T-cell (primary cell): ENCODE data around the gene FRMD5. TPM values are rescaled to one million over a fixed set of nuclear protein-coding genes. Genes with fewer than 3 reads are reported as not detected.

ENCODE experiments used
- ATAC-seq, 4 experiments: fragments of 200-7000 bp in 3 of 4; fragments of 150-1000 bp in 1 of 4; cut with Tn5 transposase; replicated peaks in 1 of 4; 1 replicate in 3 of 4; 2 replicates in 1 of 4; pipeline ENCODE4 v1.10.0; 2021; ENCODE audit warnings: moderate library complexity in 3 of 4, mild to moderate bottlenecking in 2 of 4, moderate number of reproducible peaks in 1 of 4
- CTCF ChIA-PET, 2 donors: fragments of 300-600 bp; sonication (Branson Sonifier 250); formaldehyde crosslinking; loops; one replicate each; lab custom pipeline; 2022; ENCODE audit warnings: antibody characterized with exemption in 2 of 2; lab: Charles Lee
- POLR2A ChIA-PET, 2 donors: fragments of 300-600 bp; sonication (Branson Sonifier 250); formaldehyde crosslinking; loops; one replicate each; lab custom pipeline; 2022; ENCODE audit warnings: antibody characterized with exemption in 2 of 2; lab: Charles Lee
- DNase-seq, 35 experiments: peaks; one replicate each; pipeline versions ENCODE4 v3.0.0 to v3.0.0-alpha.2; 2013 to 2023
- H3K27ac ChIP-seq: one replicate; pipeline ENCODE4 v1.5.1; 2013; ENCODE audit warnings: low read length
- H3K27me3 ChIP-seq, 2 experiments: replicated peaks in 1 of 2; 1 replicate in 1 of 2; 2 replicates in 1 of 2; pipeline versions ENCODE4 v1.6.1 to v1.7.0; 2013; ENCODE audit warnings: low read length in 1 of 2, mixed read lengths in 1 of 2; ENCODE audit not compliant: control insufficient read depth in 2 of 2, insufficient read depth in 2 of 2; ENCODE audit errors: extremely low read depth in 1 of 2
- H3K36me3 ChIP-seq, 2 donors: 1 replicate in 1 of 2; 2 replicates in 1 of 2; pipeline versions ENCODE4 v1.6.1 to v1.7.0; 2013; ENCODE audit warnings: low read length in 1 of 2; ENCODE audit not compliant: control insufficient read depth in 2 of 2, insufficient read depth in 1 of 2; ENCODE audit errors: extremely low read depth in 1 of 2
- H3K4me1 ChIP-seq, 2 experiments: 1 replicate in 1 of 2; 2 replicates in 1 of 2; pipeline versions ENCODE4 v1.6.1 to v1.7.0; 2013; ENCODE audit warnings: low read length in 2 of 2, mixed read lengths in 1 of 2; ENCODE audit not compliant: insufficient read depth in 2 of 2, control insufficient read depth in 1 of 2; ENCODE audit errors: extremely low read depth in 1 of 2
- H3K4me3 ChIP-seq, 2 donors: 1 replicate in 1 of 2; 2 replicates in 1 of 2; pipeline versions ENCODE4 v1.5.1 to v1.7.0; 2013; ENCODE audit warnings: mild to moderate bottlenecking in 2 of 2, low read length in 1 of 2, moderate library complexity in 1 of 2; ENCODE audit not compliant: control insufficient read depth in 1 of 2; ENCODE audit errors: extremely low read depth in 1 of 2
- H3K9me3 ChIP-seq: 2 replicates; pipeline ENCODE4 v1.7.0; 2013
- H3K27ac Mint-ChIP-seq, 2 donors: one replicate each; pipeline ENCODE4 v1.8.0; 2020 to 2021; ENCODE audit warnings: mild to moderate bottlenecking in 2 of 2, mixed read lengths in 2 of 2
- H3K27me3 Mint-ChIP-seq, 2 donors: one replicate each; pipeline ENCODE4 v1.8.0; 2021 to 2022; ENCODE audit warnings: mixed read lengths in 2 of 2
- H3K36me3 Mint-ChIP-seq: one replicate; pipeline ENCODE4 v1.8.0; 2021; ENCODE audit warnings: mixed read lengths
- H3K4me1 Mint-ChIP-seq, 3 donors: one replicate each; pipeline ENCODE4 v1.8.0; 2020 to 2022; ENCODE audit warnings: mixed read lengths in 3 of 3, mild to moderate bottlenecking in 1 of 3
- H3K4me3 Mint-ChIP-seq, 3 donors: one replicate each; pipeline ENCODE4 v1.8.0; 2020 to 2022; ENCODE audit warnings: mild to moderate bottlenecking in 3 of 3, mixed read lengths in 3 of 3, moderate library complexity in 3 of 3
- H3K9me3 Mint-ChIP-seq, 3 donors: one replicate each; pipeline ENCODE4 v1.8.0; 2020 to 2022; ENCODE audit warnings: mixed read lengths in 3 of 3
- WGBS: methylation state at CpG from one replicate; pipeline ENCODE4 v1.1.5; 2013; ENCODE audit warnings: missing lambda C conversion rate; ENCODE audit not compliant: insufficient coverage; 5-methylcytosine and 5-hydroxymethylcytosine counted together
- total RNA-seq, 35 experiments: library from RNA in 6 of 35; stranded (reverse) in 6 of 35; fragments of 120-200 nt in 1 of 35; gene quantifications; one replicate each; pipeline versions ENCODE4 v1.2.1 to v1.2.4 and lab custom pipeline; 2013 to 2026

Gene FRMD5
- total RNA-seq, 5 donors from 2014 or later (not counting 1 experiment from before 2014, with no cell fraction given), result 0.09 to 0.26 (median 0.23) TPM; not detected in 2

GRCh38 chr15:43958861-43959330 is 236.2 kb downstream of the FRMD5 start:
- H3K4me3 ChIP-seq, result no peak overlapping the region
- no peak overlapping the region for H3K27ac Mint-ChIP-seq
- CTCF ChIA-PET, result no interaction called here
- no peaks in the 10 kb centered on the region for H3K4me1 ChIP-seq
- DNase-seq (no peak), ATAC-seq (no peak)
- H3K9me3 Mint-ChIP-seq, result no peaks in the 10 kb centered on the region
- no CpG with 5 or more reads among the region's 2 CpGs for WGBS
- H3K27me3 Mint-ChIP-seq, result peaks cover 26 to 27% of the 10 kb centered on the region in 2 donors
- POLR2A ChIA-PET, result no interaction called here
- H3K9me3 ChIP-seq, result no peaks in the 10 kb centered on the region
- H3K36me3 Mint-ChIP-seq, result no peaks in the 10 kb centered on the region
- H3K36me3 ChIP-seq, result no peaks in the 10 kb centered on the region
- H3K27me3 ChIP-seq, result peaks cover 2 to 10% of the 10 kb centered on the region in 2 experiments
- no peaks in the 10 kb centered on the region for H3K4me1 Mint-ChIP-seq
- H3K27ac ChIP-seq, result no peak overlapping the region
- no peak overlapping the region for H3K4me3 Mint-ChIP-seq

- ChIA-PET POLR2A (no interaction called here), CTCF (no interaction called here)
- ATAC-seq (no peak), DNase-seq (no peak)
- H3K4me3 Mint-ChIP-seq, result no peak overlapping the region
- H3K27ac ChIP-seq, result no peak overlapping the region
- no peaks in the 10 kb centered on the region for H3K9me3 ChIP-seq
- no peaks in the 10 kb centered on the region for H3K36me3 Mint-ChIP-seq
- peaks cover 25 to 26% of the 10 kb centered on the region in 2 donors for H3K27me3 Mint-ChIP-seq
- no peaks in the 10 kb centered on the region for H3K4me1 Mint-ChIP-seq
- H3K27ac Mint-ChIP-seq, result no peak overlapping the region
- no peaks in the 10 kb centered on the region for H3K4me1 ChIP-seq
- H3K9me3 Mint-ChIP-seq, result no peaks in the 10 kb centered on the region
- no peaks in the 10 kb centered on the region for H3K36me3 ChIP-seq
- WGBS, result no CpG with 5 or more reads among the region's 1 CpG
- no peak overlapping the region for H3K4me3 ChIP-seq
- peaks cover 2 to 10% of the 10 kb centered on the region in 2 experiments for H3K27me3 ChIP-seq
Observed at GRCh38 chr15:43957724-43958123, 237.3 kb downstream of the FRMD5 start.

- H3K27ac ChIP-seq, result no peak overlapping the region
- ChIA-PET CTCF (no interaction called here), POLR2A (interaction anchor here in 1 of 2 donors (0.6 kb wide), 1 partner anchor 750 kb away, joined by 4 read pairs; no protein-coding TSS in a partner anchor)
- H3K9me3 Mint-ChIP-seq, result no peaks in the 10 kb centered on the region
- no peak for ATAC-seq
- 88% methylated on average over 1 of the region's 1 CpG for WGBS
- H3K27me3 Mint-ChIP-seq, result peaks cover 15 to 16% of the 10 kb centered on the region in 2 donors
- H3K4me1 Mint-ChIP-seq, result no peaks in the 10 kb centered on the region
- H3K36me3 ChIP-seq, result no peaks in the 10 kb centered on the region
- H3K27ac Mint-ChIP-seq, result no peak overlapping the region
- H3K4me3 ChIP-seq, result no peak overlapping the region
- no peaks in the 10 kb centered on the region for H3K36me3 Mint-ChIP-seq
- H3K4me1 ChIP-seq, result no peaks in the 10 kb centered on the region
- H3K4me3 Mint-ChIP-seq, result no peak overlapping the region
- DNase-seq, result no peak
- H3K27me3 ChIP-seq, result peaks cover 2 to 5% of the 10 kb centered on the region in 2 experiments
- no peaks in the 10 kb centered on the region for H3K9me3 ChIP-seq
Observed at GRCh38 chr15:43955140-43955539, 239.9 kb downstream of the FRMD5 start.

- POLR2A ChIA-PET, result interaction anchor here in 1 of 2 donors (0.6 kb wide), 1 partner anchor 68 kb away, joined by 3 read pairs; no protein-coding TSS in a partner anchor
- CTCF ChIA-PET, result no interaction called here
Observed at GRCh38 chr15:43954181-43954621, 240.9 kb downstream of the FRMD5 start.

GRCh38 chr15:43953402-43953801 is 241.7 kb downstream of the FRMD5 start:
- ATAC-seq (no peak), DNase-seq (no peak)
- Mint-ChIP-seq H3K4me1 (no peaks in the 10 kb centered on the region), H3K4me3 (no peak overlapping the region), H3K36me3 (no peaks in the 10 kb centered on the region), H3K27ac (no peak overlapping the region), H3K9me3 (no peaks in the 10 kb centered on the region), H3K27me3 (peaks cover 10 to 21% of the 10 kb centered on the region in 2 donors)
- no peaks in the 10 kb centered on the region for H3K9me3 ChIP-seq
- H3K4me3 ChIP-seq, result no peak overlapping the region
- POLR2A ChIA-PET, result no interaction called here
- no peak overlapping the region for H3K27ac ChIP-seq
- no peaks in the 10 kb centered on the region for H3K36me3 ChIP-seq
- 33% methylated on average over 1 of the region's 1 CpG for WGBS
- H3K27me3 ChIP-seq, result peaks cover 2% of the 10 kb centered on the region in 2 experiments
- no peaks in the 10 kb centered on the region for H3K4me1 ChIP-seq
- CTCF ChIA-PET, result no interaction called here

More at GRCh38 chr15:43954181-43954621, 240.9 kb downstream of the FRMD5 start:
- DNase-seq (no peak), ATAC-seq (no peak)
- peaks cover 2 to 4% of the 10 kb centered on the region in 2 experiments for H3K27me3 ChIP-seq
- no peak overlapping the region for H3K27ac ChIP-seq
- H3K4me1 ChIP-seq, result no peaks in the 10 kb centered on the region
- H3K9me3 ChIP-seq, result no peaks in the 10 kb centered on the region
- peaks cover 14 to 16% of the 10 kb centered on the region in 2 donors for H3K27me3 Mint-ChIP-seq
- no peak overlapping the region for H3K4me3 Mint-ChIP-seq
- H3K4me3 ChIP-seq, result no peak overlapping the region
- H3K4me1 Mint-ChIP-seq, result no peaks in the 10 kb centered on the region
- WGBS, result 85% methylated on average over 3 of the region's 4 CpGs
- H3K36me3 Mint-ChIP-seq, result no peaks in the 10 kb centered on the region
- no peaks in the 10 kb centered on the region for H3K9me3 Mint-ChIP-seq
- H3K36me3 ChIP-seq, result no peaks in the 10 kb centered on the region
- H3K27ac Mint-ChIP-seq, result no peak overlapping the region

GRCh38 chr15:43950531-43950930 is 244.5 kb downstream of the FRMD5 start:
- no peaks in the 10 kb centered on the region for H3K36me3 ChIP-seq
- no peak overlapping the region for H3K27ac Mint-ChIP-seq

More at GRCh38 chr15:43950531-43950930, 244.5 kb downstream of the FRMD5 start:
- Histone ChIP-seq H3K27me3 (no peaks in the 10 kb centered on the region), H3K4me3 (no peak overlapping the region), H3K27ac (no peak overlapping the region), H3K9me3 (no peaks in the 10 kb centered on the region), H3K4me1 (no peaks in the 10 kb centered on the region)
- WGBS, result 83% methylated on average over 4 of the region's 4 CpGs
- ChIA-PET CTCF (no interaction called here), POLR2A (interaction anchor here in 1 of 2 donors (0.6 kb wide), 1 partner anchor 1513 kb away, joined by 3 read pairs; no protein-coding TSS in a partner anchor)
- ATAC-seq (no peak), DNase-seq (no peak)
- Mint-ChIP-seq H3K9me3 (no peaks in the 10 kb centered on the region), H3K27me3 (peaks cover 5 to 23% of the 10 kb centered on the region in 2 donors), H3K36me3 (no peaks in the 10 kb centered on the region), H3K4me3 (no peak overlapping the region), H3K4me1 (no peaks in the 10 kb centered on the region)
